ENCODE data around the gene RAX. TPM values are rescaled to one million over a fixed set of nuclear protein-coding genes. Genes with fewer than 3 reads are reported as not detected.

The RAX gene
- total RNA-seq, 6 experiments from 2014 or later = not detected

DNA sequence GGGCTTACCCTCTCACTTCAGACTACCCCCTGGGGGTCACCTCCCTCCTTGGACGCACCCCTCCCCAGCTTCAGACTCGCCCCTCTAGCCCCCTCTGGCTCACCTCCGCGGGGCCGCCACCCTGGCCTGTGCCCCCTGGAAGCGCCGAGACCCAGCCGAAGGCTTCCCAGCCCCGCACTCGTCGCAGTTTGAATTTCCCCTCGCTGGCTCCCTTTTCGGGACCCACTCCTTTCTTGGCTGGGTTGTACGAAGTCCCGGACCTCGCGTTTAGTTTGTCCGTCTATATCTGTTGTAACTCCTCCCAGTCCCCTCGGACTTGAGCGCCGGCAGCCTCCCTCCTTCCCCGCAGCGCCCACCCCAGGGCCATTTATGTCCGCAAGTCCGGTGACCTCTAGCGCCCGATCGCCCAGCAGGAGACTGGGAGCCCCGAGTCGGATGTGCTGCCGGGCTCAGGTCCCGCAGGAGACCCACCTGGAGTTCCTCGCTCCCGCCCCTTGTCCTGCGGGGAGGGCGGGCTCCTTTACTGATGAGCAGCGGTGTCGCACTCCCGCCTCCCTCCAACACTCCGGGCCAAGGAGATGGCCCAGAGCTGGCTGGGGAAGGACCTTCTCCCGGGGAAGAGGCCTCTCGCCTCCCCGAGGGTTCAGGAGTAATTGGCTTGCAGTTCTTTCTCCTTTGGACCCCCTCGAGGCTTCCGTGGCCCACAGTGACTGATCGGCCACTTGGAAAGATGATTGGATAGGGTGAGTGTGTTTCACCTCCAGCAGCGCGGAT, 692 bp upstream of the RAX start:
- TF ChIP-seq, protein P1, sequence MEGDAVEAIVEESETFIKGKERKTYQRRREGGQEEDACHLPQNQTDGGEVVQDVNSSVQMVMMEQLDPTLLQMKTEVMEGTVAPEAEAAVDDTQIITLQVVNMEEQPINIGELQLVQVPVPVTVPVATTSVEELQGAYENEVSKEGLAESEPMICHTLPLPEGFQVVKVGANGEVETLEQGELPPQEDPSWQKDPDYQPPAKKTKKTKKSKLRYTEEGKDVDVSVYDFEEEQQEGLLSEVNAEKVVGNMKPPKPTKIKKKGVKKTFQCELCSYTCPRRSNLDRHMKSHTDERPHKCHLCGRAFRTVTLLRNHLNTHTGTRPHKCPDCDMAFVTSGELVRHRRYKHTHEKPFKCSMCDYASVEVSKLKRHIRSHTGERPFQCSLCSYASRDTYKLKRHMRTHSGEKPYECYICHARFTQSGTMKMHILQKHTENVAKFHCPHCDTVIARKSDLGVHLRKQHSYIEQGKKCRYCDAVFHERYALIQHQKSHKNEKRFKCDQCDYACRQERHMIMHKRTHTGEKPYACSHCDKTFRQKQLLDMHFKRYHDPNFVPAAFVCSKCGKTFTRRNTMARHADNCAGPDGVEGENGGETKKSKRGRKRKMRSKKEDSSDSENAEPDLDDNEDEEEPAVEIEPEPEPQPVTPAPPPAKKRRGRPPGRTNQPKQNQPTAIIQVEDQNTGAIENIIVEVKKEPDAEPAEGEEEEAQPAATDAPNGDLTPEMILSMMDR (IDR thresholded peaks at IDR 0.05) = no peak
- Mint-ChIP-seq H3K9me3 (no peaks in the 10 kb centered on the region; the same call in 1 of the 2 replicates), H3K4me1 (ENCODE audit: low read depth) (peaks cover 7% of the 10 kb centered on the region; the same call in 1 of the 2 replicates), H3K4me3 (no peak overlapping the region), H3K36me3 (ENCODE audit: low read depth) (no peaks in the 10 kb centered on the region), H3K27ac (no peak overlapping the region), H3K27me3 (ENCODE audit: insufficient read depth) (peaks cover 57% of the 10 kb centered on the region)
- DNase-seq = no peak

DNA sequence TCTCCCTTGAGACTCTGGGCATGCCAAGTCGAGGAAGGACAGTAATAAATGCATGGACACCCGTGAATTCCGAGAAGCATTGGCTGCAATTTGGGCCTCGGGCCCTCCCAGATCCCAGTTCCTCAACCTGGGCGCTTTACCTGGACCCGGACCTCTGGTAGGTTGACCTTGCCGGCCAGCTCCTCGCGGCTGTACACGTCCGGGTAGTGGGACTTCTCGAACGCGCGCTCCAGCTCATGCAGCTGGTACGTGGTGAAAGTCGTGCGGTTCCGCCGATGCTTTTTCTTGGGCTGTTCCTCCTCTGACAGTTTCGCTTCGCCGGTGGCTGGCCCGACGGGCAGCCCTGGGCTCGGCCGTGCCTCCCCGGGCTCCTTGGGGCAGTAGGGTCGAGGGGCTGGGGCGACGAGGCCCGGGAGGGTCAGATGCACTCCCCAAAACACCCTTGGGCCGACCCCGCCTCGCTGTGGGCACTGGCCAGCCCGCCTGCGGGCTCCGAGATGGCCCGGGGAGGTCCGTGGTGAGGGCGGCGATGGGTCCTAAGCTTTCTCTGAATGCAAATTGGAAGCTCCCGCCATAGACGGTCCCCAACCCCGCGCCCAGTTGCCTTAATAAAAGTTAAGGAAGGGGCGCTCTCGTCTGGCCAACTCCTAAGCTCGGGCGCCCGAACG, 899 bp downstream of the RAX start:
- Mint-ChIP-seq H3K27ac (no peak overlapping the region), H3K4me3 (no peak overlapping the region), H3K36me3 (ENCODE audit: low read depth) (no peaks in the 10 kb centered on the region), H3K27me3 (ENCODE audit: insufficient read depth) (peaks cover 68% of the 10 kb centered on the region), H3K9me3 (no peaks in the 10 kb centered on the region; the same call in 1 of the 2 replicates), H3K4me1 (ENCODE audit: low read depth) (peaks cover 7% of the 10 kb centered on the region; the same call in 1 of the 2 replicates)
- TF ChIP-seq, protein P1 (IDR thresholded peaks at IDR 0.05) = no peak
- DNase-seq = no peak

DNA sequence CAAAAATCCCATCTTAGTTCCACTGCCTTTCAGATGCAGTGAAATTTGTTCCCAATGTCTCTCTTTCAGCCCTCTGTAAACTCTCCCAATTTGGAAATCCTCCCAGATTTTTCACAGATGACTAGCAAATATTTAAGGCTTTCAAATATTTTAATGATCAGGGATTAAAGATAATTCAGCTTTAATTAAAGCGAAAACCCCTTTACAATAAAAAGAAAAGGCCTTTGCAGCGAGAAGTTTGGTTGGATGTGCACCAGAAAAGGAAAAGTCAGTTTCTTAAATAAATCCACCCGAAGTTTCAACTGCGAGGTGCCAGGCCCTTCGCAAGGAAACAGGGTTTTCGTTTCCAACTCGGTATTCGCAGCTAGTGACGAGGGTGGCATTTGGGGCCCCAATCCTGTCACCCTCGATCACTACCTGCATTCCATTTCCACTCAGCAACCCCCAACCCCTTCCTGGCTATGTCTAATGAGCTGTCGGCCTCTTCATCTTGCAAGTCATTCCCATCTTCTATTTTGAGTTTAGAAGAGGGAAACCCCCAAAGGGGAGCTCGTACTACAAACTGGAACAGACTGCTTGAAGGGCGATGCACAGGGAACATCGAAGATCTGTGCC, 1.5 kb downstream of the RAX start:
- Mint-ChIP-seq H3K27ac (no peak overlapping the region), H3K4me1 (ENCODE audit: low read depth) (peaks cover 7% of the 10 kb centered on the region; the same call in 1 of the 2 replicates), H3K36me3 (ENCODE audit: low read depth) (no peaks in the 10 kb centered on the region), H3K9me3 (no peaks in the 10 kb centered on the region; the same call in 1 of the 2 replicates), H3K4me3 (no peak overlapping the region; the same call in 1 of the 2 replicates), H3K27me3 (ENCODE audit: insufficient read depth) (peaks cover 71% of the 10 kb centered on the region)
- no peak for DNase-seq
- TF ChIP-seq, protein P1 (IDR thresholded peaks at IDR 0.05) = no peak

DNA sequence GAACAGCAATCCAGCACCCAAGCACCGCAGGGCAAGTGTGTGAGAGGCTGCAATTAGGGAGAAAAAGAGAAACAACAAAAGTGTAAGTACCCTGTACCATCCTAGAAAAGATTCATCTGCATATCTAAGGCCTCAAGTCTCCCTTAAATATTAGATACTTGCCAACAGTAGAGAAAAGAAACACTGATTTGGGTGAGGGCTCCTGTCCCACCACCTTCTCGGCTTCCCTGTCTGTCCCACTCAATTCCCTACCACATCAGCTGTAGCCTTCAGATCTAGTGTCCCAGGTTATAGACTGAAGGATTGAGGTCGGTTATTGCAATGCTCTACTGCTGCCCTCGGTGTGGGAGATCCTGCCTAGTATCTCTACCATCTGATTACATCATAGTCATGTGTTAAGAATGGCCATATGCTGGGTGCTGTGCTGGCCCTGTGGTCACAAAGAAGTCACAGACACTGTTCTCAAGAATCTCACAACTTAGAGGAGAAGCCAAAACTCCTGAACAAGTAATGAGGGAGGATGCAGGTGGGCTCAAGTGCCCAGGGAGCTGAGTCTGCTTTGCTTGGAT, 2.5 kb downstream of the RAX start:
- Mint-ChIP-seq H3K27ac (no peak overlapping the region), H3K27me3 (ENCODE audit: insufficient read depth) (peaks cover 70% of the 10 kb centered on the region), H3K4me1 (ENCODE audit: low read depth) (peaks cover 7% of the 10 kb centered on the region; the same call in 1 of the 2 replicates), H3K36me3 (ENCODE audit: low read depth) (no peaks in the 10 kb centered on the region), H3K9me3 (no peaks in the 10 kb centered on the region; the same call in 1 of the 2 replicates), H3K4me3 (no peak overlapping the region)
- DNase-seq = no peak
- TF ChIP-seq, protein P1 (IDR thresholded peaks at IDR 0.05) = no peak

DNA sequence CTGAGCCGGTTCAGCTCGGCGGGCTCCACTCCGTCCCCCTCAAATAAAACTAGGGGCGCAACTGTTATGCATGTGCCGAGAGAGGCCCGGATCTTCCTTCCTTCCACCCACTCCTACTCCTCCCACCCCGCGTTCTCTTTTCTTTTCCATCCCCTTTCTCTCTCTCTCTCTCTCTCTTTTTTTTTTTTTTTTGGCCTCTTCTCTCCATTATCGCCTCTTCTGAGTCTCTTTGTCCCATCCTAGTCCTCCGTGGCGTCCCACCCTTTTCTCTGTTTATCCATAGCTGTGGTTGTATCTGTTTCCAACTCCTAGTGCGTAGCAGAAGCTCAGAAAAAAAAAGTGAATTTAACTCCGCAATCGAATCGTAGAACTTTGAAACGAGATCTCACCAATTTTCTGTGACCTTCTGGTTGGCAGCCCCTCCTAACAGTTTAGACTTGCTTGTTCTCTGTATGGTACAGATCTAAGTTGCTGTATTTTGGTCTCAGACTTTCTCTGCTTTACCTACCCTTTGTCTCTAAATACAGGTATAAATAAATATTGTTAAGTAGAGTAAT, 3.6 kb downstream of the RAX start:
- no peaks in the 10 kb centered on the region for H3K36me3 Mint-ChIP-seq (ENCODE audit: low read depth)
- no peak overlapping the region for H3K27ac Mint-ChIP-seq
- no peak overlapping the region for H3K4me3 Mint-ChIP-seq
- H3K4me1 Mint-ChIP-seq (ENCODE audit: low read depth) = peaks cover 7% of the 10 kb centered on the region; the same call in 1 of the 2 replicates
- no peak for DNase-seq
- TF ChIP-seq, protein P1 (IDR thresholded peaks at IDR 0.05) = no peak
- peaks cover 70% of the 10 kb centered on the region for H3K27me3 Mint-ChIP-seq (ENCODE audit: insufficient read depth)
- H3K9me3 Mint-ChIP-seq = no peaks in the 10 kb centered on the region; the same call in 1 of the 2 replicates
